ENCODE results near the gene RNLS.

The RNLS gene

GRCh38 chr10:88531392-88532052 lies 51.6 kb downstream of the RNLS start:
- FAIRE-seq (no peak), DNase-seq (ENCODE audit: insufficient read length, low spot score) (no peak)
- TF ChIP-seq, protein P1, sequence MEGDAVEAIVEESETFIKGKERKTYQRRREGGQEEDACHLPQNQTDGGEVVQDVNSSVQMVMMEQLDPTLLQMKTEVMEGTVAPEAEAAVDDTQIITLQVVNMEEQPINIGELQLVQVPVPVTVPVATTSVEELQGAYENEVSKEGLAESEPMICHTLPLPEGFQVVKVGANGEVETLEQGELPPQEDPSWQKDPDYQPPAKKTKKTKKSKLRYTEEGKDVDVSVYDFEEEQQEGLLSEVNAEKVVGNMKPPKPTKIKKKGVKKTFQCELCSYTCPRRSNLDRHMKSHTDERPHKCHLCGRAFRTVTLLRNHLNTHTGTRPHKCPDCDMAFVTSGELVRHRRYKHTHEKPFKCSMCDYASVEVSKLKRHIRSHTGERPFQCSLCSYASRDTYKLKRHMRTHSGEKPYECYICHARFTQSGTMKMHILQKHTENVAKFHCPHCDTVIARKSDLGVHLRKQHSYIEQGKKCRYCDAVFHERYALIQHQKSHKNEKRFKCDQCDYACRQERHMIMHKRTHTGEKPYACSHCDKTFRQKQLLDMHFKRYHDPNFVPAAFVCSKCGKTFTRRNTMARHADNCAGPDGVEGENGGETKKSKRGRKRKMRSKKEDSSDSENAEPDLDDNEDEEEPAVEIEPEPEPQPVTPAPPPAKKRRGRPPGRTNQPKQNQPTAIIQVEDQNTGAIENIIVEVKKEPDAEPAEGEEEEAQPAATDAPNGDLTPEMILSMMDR (IDR thresholded peaks at IDR 0.05; ENCODE audit: insufficient read depth, missing control alignments): no peak

- DNase-seq (ENCODE audit: insufficient read length, low spot score): no peak
- no peak for FAIRE-seq
- TF ChIP-seq, protein P1 (IDR thresholded peaks at IDR 0.05; ENCODE audit: insufficient read depth, missing control alignments): no peak
Measured at GRCh38 chr10:88530629-88531391, 52.3 kb downstream of the RNLS start.

DNA sequence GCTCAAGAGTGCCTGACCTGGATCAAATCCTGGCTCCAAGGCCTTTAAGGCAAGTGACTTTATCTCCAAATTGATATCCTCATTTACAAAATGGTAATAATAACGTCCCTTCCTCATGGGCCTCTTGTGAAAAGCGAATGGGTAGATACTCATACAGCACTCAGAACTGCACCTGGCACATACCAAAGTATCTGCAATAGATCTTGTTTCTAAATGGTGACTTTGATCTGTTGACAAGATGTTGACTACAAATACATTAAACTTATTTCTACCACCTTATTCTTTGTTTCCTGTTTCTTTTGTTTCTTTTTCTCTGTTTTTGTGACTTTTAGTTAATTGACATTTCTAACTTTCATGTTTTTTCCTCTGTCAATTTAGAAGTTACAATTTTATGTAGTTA lies 53.0 kb downstream of the RNLS start:
- TF ChIP-seq, protein P1 (IDR thresholded peaks at IDR 0.05; ENCODE audit: insufficient read depth, missing control alignments): no peak
- FAIRE-seq (no peak), DNase-seq (ENCODE audit: insufficient read length, low spot score) (no peak)

GRCh38 chr10:88528806-88529570 lies 54.1 kb downstream of the RNLS start:
- DNase-seq (ENCODE audit: insufficient read length, low spot score): no peak
- FAIRE-seq: no peak
- TF ChIP-seq, protein P1 (IDR thresholded peaks at IDR 0.05; ENCODE audit: insufficient read depth, missing control alignments): no peak

- FAIRE-seq: no peak
- TF ChIP-seq, protein P1 (IDR thresholded peaks at IDR 0.05; ENCODE audit: insufficient read depth, missing control alignments): no peak
Measured at GRCh38 chr10:88528201-88528600, 54.9 kb downstream of the RNLS start.

GRCh38 chr10:88527245-88527644 lies 55.9 kb downstream of the RNLS start:
- FAIRE-seq: no peak
- TF ChIP-seq, protein P1 (IDR thresholded peaks at IDR 0.05; ENCODE audit: insufficient read depth, missing control alignments): no peak
- no peak for DNase-seq (ENCODE audit: insufficient read length, low spot score)

More at GRCh38 chr10:88528201-88528600, 54.9 kb downstream of the RNLS start:
- DNase-seq (ENCODE audit: insufficient read length, low spot score): no peak
